H7 (cell line): Measurements from ENCODE around the gene PPP4R3A. TPM values are rescaled to one million over a fixed set of nuclear protein-coding genes. Genes with fewer than 3 reads are reported as not detected.
"Not testable (repeated sequence)": the region's sequence is repeated elsewhere in the genome, so short reads cannot be mapped to it uniquely, and the experiment has no call there.

Experiments
- DNase-seq: peaks from one replicate; pipeline ENCODE4 v3.0.0; 2012
- H3K27me3 ChIP-seq: 2 replicates; pipeline ENCODE4 v1.6.0; 2011; ENCODE audit warnings: mild to moderate bottlenecking, low read length; ENCODE audit not compliant: control insufficient read depth, insufficient read depth
- H3K36me3 ChIP-seq: replicated peaks from 2 replicates; pipeline ENCODE4 v1.5.1; 2011; ENCODE audit warnings: low read length; ENCODE audit not compliant: control insufficient read depth, insufficient read depth
- H3K4me3 ChIP-seq: 2 replicates; pipeline ENCODE4 v1.5.1; 2011; ENCODE audit warnings: low read depth, mild to moderate bottlenecking, control low read depth, low read length, moderate library complexity; ENCODE audit not compliant: insufficient read depth
- total RNA-seq: library from RNA; depleted of rRNA; stranded (reverse); fragments of >200 nt; shearing (Covaris generic); gene quantifications from 2 replicates; pipeline ENCODE4 v1.2.3, GENCODE V29; 2014

Gene PPP4R3A
- total RNA-seq, 1 experiment from 2014 or later = 62.9 TPM

- no peak for DNase-seq
- Histone ChIP-seq H3K4me3 (no peak overlapping the region), H3K27me3 (no peaks in the 10 kb centered on the region), H3K36me3 (no peaks in the 10 kb centered on the region)
Observed at GRCh38 chr14:91516663-91517388, 6.7 kb upstream of the PPP4R3A start.

- Histone ChIP-seq H3K27me3 (no peaks in the 10 kb centered on the region), H3K36me3 (no peaks in the 10 kb centered on the region), H3K4me3 (no peak overlapping the region)
- no peak for DNase-seq
Observed at GRCh38 chr14:91515979-91516378, 5.9 kb upstream of the PPP4R3A start.

GRCh38 chr14:91511043-91511383 lies 903 bp upstream of the PPP4R3A start:
- H3K4me3 ChIP-seq = peak overlapping the region; percentile 97
- DNase-seq = no peak
- no peaks in the 10 kb centered on the region for H3K27me3 ChIP-seq
- H3K36me3 ChIP-seq = no peaks in the 10 kb centered on the region; the same call in 1 of the 2 replicates

GRCh38 chr14:91509878-91510170 lies 286 bp downstream of the PPP4R3A start:
- Histone ChIP-seq H3K36me3 (no peaks in the 10 kb centered on the region; the same call in none of the 2 replicates), H3K4me3 (peak overlapping the region; percentile 97), H3K27me3 (no peaks in the 10 kb centered on the region)
- DNase-seq = no peak

GRCh38 chr14:91509083-91509877 lies 830 bp downstream of the PPP4R3A start:
- DNase-seq = peak; percentile 62

GRCh38 chr14:91508105-91508504 lies 2.0 kb downstream of the PPP4R3A start:
- H3K27me3 ChIP-seq = no peaks in the 10 kb centered on the region
- H3K4me3 ChIP-seq = peak overlapping the region; percentile 97
- no peak for DNase-seq
- no peaks in the 10 kb centered on the region; the same call in none of the 2 replicates for H3K36me3 ChIP-seq

More at GRCh38 chr14:91509083-91509877, 830 bp downstream of the PPP4R3A start:
- Histone ChIP-seq H3K27me3 (no peaks in the 10 kb centered on the region), H3K4me3 (peak overlapping the region; percentile 97), H3K36me3 (no peaks in the 10 kb centered on the region; the same call in none of the 2 replicates)

- DNase-seq = no peak
- H3K36me3 ChIP-seq = no peaks in the 10 kb centered on the region; the same call in none of the 2 replicates
- no peaks in the 10 kb centered on the region for H3K27me3 ChIP-seq
- no peak overlapping the region for H3K4me3 ChIP-seq
Observed at GRCh38 chr14:91506226-91506625, 3.9 kb downstream of the PPP4R3A start.

GRCh38 chr14:91503000-91503504 lies 7.1 kb downstream of the PPP4R3A start:
- Histone ChIP-seq H3K27me3 (no peaks in the 10 kb centered on the region), H3K36me3 (peaks cover 1% of the 10 kb centered on the region), H3K4me3 (no peak overlapping the region)
- no peak for DNase-seq

- no peak overlapping the region for H3K4me3 ChIP-seq
- no peaks in the 10 kb centered on the region for H3K27me3 ChIP-seq
- DNase-seq = no peak
- peaks cover 1% of the 10 kb centered on the region for H3K36me3 ChIP-seq
Observed at GRCh38 chr14:91501951-91502930, 7.9 kb downstream of the PPP4R3A start.

GRCh38 chr14:91501348-91501747 lies 8.8 kb downstream of the PPP4R3A start:
- no peak for DNase-seq
- peaks cover 1% of the 10 kb centered on the region for H3K36me3 ChIP-seq
- no peaks in the 10 kb centered on the region for H3K27me3 ChIP-seq
- H3K4me3 ChIP-seq = no peak overlapping the region

GRCh38 chr14:91496790-91497189 lies 13.3 kb downstream of the PPP4R3A start:
- peaks cover 1% of the 10 kb centered on the region; the same call in 1 of the 2 replicates for H3K36me3 ChIP-seq
- H3K27me3 ChIP-seq = no peaks in the 10 kb centered on the region
- no peak overlapping the region for H3K4me3 ChIP-seq
- DNase-seq = no peak

- not testable (repeated sequence) for H3K36me3 ChIP-seq, H3K27me3 ChIP-seq, H3K4me3 ChIP-seq, DNase-seq
Observed at GRCh38 chr14:91494392-91495065, 15.6 kb downstream of the PPP4R3A start.

GRCh38 chr14:91493169-91493568 lies 16.9 kb downstream of the PPP4R3A start:
- DNase-seq = no peak
- H3K27me3 ChIP-seq = no peaks in the 10 kb centered on the region
- H3K4me3 ChIP-seq = no peak overlapping the region
- peaks cover 2% of the 10 kb centered on the region; the same call in 1 of the 2 replicates for H3K36me3 ChIP-seq

- Histone ChIP-seq H3K27me3 (no peaks in the 10 kb centered on the region), H3K4me3 (no peak overlapping the region), H3K36me3 (peaks cover 23% of the 10 kb centered on the region)
- DNase-seq = no peak
Observed at GRCh38 chr14:91484744-91485143, 25.4 kb downstream of the PPP4R3A start.
